KMS-11 (cell line): ENCODE results near the gene GRAMD2A.

Source experiments
- H2AFZ ChIP-seq: fragments of 200-600 bp; sonication (generic); 2 replicates; pipeline ENCODE4 v1.6.1; 2016; ENCODE audit warnings: antibody characterized with exemption, mixed run types, low read depth
- H3K27ac ChIP-seq: fragments of 200-600 bp; sonication (generic); 2 replicates; pipeline ENCODE4 v1.6.1; 2016; ENCODE audit warnings: mild to moderate bottlenecking, mixed run types
- H3K27me3 ChIP-seq: fragments of 200-600 bp; sonication (generic); 2 replicates; pipeline ENCODE4 v1.6.1; 2017; ENCODE audit warnings: mild to moderate bottlenecking, low read depth, mixed run types, moderate library complexity; ENCODE audit not compliant: insufficient read depth
- H3K36me3 ChIP-seq: fragments of 200-600 bp; sonication (generic); 2 replicates; pipeline ENCODE4 v1.6.1; 2017; ENCODE audit warnings: mild to moderate bottlenecking, mixed run types; ENCODE audit not compliant: insufficient read depth
- H3K4me1 ChIP-seq: fragments of 200-600 bp; sonication (generic); 2 replicates; pipeline ENCODE4 v1.6.1; 2016; ENCODE audit warnings: mild to moderate bottlenecking, low read depth, mixed run types; ENCODE audit not compliant: poor library complexity, severe bottlenecking
- H3K4me2 ChIP-seq: fragments of 200-600 bp; sonication (generic); 2 replicates; pipeline ENCODE4 v1.7.0; 2016; ENCODE audit warnings: mild to moderate bottlenecking, mixed run types
- H3K4me3 ChIP-seq: fragments of 200-600 bp; sonication (generic); IDR thresholded peaks from 2 replicates; pipeline ENCODE4 v1.6.1; 2017; ENCODE audit warnings: low read depth, low read length, mixed read lengths; ENCODE audit not compliant: insufficient read depth
- H3K79me2 ChIP-seq: fragments of 200-600 bp; sonication (generic); 2 replicates; pipeline ENCODE4 v1.6.1; 2016; ENCODE audit warnings: low read depth, mixed run types; ENCODE audit not compliant: insufficient read depth
- H3K9ac ChIP-seq: fragments of 200-600 bp; sonication (generic); 2 replicates; pipeline ENCODE4 v1.6.1; 2016; ENCODE audit warnings: mild to moderate bottlenecking, mixed run types
- H4K20me1 ChIP-seq: fragments of 200-600 bp; sonication (generic); 2 replicates; pipeline ENCODE4 v1.6.1; 2016; ENCODE audit warnings: mild to moderate bottlenecking, mixed run types; ENCODE audit not compliant: insufficient read depth
- CTCF ChIP-seq: fragments of 200-600 bp; sonication (generic); conservative IDR thresholded peaks from 2 replicates; pipeline ENCODE4 v1.6.1; 2017; ENCODE audit warnings: low read depth, mild to moderate bottlenecking, antibody characterized with exemption, low read length, moderate library complexity, mixed read lengths

GRAMD2A gene

GRCh38 chr15:72179950-72180581 is 17.5 kb downstream of the GRAMD2A start:
- Histone ChIP-seq H3K36me3 (no peaks in the 10 kb centered on the region), H4K20me1 (no peaks in the 10 kb centered on the region), H3K79me2 (no peaks in the 10 kb centered on the region), H3K4me1 (no peaks in the 10 kb centered on the region), H3K4me2 (no peak overlapping the region), H2AFZ (no peak overlapping the region), H3K27ac (no peak overlapping the region), H3K27me3 (no peaks in the 10 kb centered on the region), H3K4me3 (no peak overlapping the region), H3K9ac (no peak overlapping the region)
- no peak for TF ChIP-seq CTCF

- Histone ChIP-seq H3K79me2 (no peaks in the 10 kb centered on the region), H4K20me1 (no peaks in the 10 kb centered on the region), H3K4me2 (no peak overlapping the region), H3K4me3 (no peak overlapping the region), H2AFZ (no peak overlapping the region), H3K27me3 (no peaks in the 10 kb centered on the region), H3K4me1 (no peaks in the 10 kb centered on the region), H3K27ac (no peak overlapping the region), H3K9ac (no peak overlapping the region), H3K36me3 (no peaks in the 10 kb centered on the region)
- TF ChIP-seq CTCF = no peak
Measured at GRCh38 chr15:72178976-72179585, 18.5 kb downstream of the GRAMD2A start.

DNA sequence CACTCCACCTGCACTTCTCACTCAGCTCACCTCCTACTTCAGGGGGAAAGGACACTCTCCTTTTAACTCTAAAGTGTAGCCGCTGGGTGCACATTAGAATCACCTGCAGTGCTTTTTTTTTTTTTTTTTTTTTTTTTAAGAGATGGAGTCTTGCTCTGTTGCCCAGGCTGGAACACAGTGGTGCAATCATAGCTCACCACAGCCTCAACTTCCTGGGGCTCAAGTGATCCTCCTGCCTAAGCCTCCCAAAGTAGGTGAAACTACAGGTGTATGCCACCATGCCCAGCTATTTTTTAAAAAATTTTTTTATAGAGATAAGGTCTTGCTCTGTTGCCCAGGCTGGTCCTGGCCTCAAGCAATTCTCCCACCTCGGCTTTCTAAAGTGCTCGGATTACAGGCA is 20.8 kb downstream of the GRAMD2A start:
- Histone ChIP-seq H3K36me3 (no peaks in the 10 kb centered on the region), H3K27me3 (no peaks in the 10 kb centered on the region), H3K4me1 (no peaks in the 10 kb centered on the region), H4K20me1 (no peaks in the 10 kb centered on the region), H2AFZ (no peak overlapping the region), H3K4me3 (no peak overlapping the region), H3K27ac (no peak overlapping the region), H3K4me2 (no peak overlapping the region), H3K79me2 (no peaks in the 10 kb centered on the region), H3K9ac (no peak overlapping the region)
- no peak for TF ChIP-seq CTCF

DNA sequence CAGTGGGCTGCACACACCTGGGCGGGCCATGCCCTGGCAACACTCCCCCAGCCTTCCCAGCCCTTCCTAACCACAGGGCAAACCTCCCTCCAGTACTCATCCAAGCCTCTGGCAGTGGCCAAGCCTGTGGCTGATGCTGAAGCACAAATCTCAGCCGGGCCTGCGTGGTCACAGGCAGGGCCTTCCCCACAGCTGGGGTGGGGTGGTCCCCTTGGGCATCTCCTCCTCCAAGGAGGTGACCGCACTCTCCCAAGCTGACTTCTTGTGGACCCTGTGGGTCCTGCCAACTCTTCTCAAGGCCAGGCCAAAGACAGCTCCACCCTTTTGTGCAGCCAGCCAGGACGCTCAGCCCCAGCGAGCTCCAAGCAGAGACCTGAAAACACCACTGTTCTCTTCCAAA is 21.4 kb downstream of the GRAMD2A start:
- Histone ChIP-seq H3K4me3 (no peak overlapping the region), H3K27ac (no peak overlapping the region), H3K36me3 (no peaks in the 10 kb centered on the region), H3K27me3 (no peaks in the 10 kb centered on the region), H4K20me1 (no peaks in the 10 kb centered on the region), H3K79me2 (no peaks in the 10 kb centered on the region), H2AFZ (no peak overlapping the region), H3K4me1 (no peaks in the 10 kb centered on the region), H3K9ac (no peak overlapping the region), H3K4me2 (no peak overlapping the region)
- no peak for TF ChIP-seq CTCF
